Activated CD8-positive, alpha-beta memory T cell treated with anti-CD3 and anti-CD28 coated beads for 1 hour (primary cell): ENCODE results near the gene C1orf159.
A peak's percentile ranks its signal among the peaks of the same experiment; 100 is the strongest.
"Not testable (repeated sequence)": the region's sequence is repeated elsewhere in the genome, so short reads cannot be mapped to it uniquely, and the experiment has no call there.

Experiments
- DNase-seq, 2 donors: peaks; one replicate each; pipeline ENCODE4 v3.0.0-alpha.2; 2020; ENCODE audit warnings: low read depth in 1 of 2; ENCODE audit errors: extremely low read depth in 1 of 2

C1orf159 gene

GRCh38 chr1:1150100-1150499 is 34.2 kb upstream of the C1orf159 start:
- no peak for DNase-seq

DNA sequence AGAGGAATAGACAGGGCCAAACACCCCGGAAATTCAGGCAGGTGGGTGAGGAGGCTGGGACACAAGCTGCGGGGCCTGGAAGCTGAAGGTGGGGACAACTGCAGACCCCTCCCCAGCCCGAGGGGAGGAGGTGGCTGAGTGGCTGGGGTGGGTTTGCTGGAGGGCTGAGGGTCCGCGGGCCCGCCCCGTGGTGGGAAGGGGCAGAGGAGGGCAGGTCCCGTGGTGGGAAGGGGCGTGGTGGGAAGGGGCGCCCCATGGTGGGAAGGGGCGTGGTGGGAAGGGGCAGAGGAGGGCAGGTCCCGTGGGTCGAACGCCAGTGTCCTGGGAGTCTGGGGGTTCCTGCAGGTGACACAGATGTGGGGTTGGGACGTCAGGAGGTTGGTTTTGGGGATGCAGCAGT is 33.5 kb upstream of the C1orf159 start:
- no peak for DNase-seq

DNA sequence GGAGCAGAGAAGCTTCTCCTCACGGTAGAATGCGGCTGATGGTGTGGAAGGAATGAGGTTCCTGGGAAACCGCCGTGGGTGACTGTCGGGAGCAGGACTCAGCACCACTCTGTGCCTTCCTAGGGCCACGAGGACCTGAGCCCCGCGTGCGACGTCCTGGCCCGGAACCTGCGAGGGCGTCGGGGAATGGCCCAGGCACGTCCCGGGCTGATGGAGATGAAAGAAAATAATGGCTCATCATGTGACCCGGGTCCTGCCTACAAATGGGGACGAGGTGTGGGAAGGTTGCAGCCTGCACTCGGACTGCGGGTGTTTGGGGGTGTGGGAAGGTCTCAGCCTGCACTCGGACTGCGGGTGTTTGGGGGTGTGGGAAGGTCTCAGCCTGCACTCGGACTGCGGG is 32.7 kb upstream of the C1orf159 start:
- DNase-seq = no peak

DNA sequence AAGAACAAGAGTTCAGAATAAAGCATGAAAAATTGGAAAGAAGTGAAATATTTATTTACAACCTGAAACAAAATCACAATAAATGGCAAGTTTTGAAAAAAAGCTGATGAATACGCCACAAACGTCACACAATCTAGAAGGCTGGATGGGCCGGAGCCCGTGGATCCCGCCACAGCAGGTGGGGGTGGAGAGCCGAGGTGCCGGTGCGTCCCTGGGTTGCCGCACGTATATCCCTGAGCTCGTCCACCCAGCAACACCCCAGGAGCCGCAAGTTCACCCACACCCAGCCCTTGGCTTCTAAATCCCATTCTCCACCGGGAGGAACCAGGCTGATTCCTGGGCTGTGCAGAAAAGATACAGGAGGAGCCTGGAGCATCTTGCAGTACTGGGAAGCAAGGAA is 32.2 kb upstream of the C1orf159 start:
- no peak for DNase-seq

DNA sequence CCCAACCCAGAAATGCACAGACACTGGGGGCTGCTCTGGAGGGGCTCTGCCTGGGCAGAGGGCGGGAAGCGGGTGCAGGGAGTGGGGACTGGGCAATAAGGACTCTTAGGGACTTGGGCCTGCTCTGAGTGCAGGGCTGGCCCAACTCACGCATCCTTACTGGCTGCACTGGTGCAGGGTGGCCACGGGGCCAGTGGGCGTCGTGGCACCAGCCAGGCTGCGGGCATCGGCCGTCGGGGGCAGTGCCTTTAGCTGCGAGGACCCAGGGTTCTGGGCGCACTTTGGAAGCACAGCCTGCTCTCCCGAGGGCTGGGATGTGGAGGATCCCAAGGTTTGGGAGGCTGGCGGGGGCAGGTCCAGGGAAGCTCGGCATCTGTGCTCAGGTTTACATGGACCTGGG is 30.7 kb upstream of the C1orf159 start:
- DNase-seq = no peak

DNA sequence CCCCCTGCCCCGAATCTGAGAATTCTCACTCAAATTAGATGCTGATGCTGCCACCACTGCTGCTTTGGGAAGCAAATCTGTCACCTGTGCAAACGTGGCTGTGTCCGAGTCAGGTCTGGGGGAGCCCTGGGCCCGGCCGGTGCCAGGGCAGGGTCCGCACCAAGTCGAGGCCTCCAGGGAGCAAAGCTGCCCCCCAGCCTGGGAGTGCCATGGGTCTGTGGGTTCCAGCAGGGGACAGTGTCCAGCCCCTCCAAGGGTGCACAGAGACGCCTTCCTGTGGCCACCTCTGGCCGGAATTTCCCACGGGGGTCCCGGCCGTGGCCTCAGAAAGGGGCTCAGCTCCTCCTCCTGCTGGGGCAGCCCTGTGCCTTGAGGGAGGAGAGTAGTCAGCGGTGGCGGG is 30.1 kb upstream of the C1orf159 start:
- no peak for DNase-seq

DNA sequence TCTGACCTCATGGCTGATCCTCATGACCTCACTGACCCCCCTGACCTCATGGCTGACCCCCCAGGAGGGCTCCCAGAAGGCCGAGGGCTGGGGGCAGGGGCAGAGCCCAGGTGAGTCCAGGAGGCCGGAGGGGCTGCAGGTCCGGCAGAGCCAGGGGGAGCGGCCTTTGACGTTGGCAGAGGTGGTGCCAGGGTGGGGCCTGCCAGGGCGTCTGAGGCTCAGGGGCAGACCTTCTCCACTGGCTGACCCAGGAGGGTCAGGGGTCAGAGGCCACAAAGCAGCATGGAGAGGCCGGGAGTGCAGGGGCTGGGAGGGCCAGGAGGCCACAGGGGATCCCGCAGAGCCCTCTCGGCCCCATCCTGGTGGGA is 29.6 kb upstream of the C1orf159 start:
- no peak for DNase-seq

DNA sequence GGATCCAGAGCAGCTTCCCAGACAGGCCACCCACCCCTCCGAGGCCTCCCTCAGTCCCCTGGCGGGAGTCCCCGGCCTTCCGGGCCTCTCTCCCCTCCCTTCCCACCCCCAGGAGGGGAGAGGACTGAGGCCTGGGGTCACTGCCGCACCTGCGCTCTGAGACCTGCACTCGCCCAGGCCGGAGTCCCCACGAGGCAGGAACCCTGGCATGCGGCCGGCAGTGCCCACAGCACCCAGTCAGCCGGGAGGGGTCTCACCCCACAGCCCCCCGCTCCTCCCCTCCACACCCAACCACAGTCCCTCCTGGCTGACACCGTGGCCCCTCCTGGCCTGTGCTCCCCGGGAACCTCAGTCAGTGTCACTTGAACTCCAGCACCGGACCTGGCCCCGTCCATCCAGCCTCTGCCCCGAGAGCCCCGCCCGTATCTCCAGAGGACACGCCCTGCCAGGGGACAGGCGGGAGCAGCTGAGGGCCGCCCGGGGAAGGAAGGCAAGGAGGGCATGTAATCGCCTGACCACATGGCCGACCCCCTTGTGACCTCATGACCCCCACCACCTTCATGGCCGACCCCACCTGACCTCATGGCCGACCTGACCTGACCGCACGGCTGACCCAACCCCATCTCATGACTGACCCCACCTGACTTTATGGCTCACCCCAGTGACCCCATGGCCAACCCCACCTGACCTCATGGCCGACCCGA is 29.1 kb upstream of the C1orf159 start:
- no peak for DNase-seq

DNA sequence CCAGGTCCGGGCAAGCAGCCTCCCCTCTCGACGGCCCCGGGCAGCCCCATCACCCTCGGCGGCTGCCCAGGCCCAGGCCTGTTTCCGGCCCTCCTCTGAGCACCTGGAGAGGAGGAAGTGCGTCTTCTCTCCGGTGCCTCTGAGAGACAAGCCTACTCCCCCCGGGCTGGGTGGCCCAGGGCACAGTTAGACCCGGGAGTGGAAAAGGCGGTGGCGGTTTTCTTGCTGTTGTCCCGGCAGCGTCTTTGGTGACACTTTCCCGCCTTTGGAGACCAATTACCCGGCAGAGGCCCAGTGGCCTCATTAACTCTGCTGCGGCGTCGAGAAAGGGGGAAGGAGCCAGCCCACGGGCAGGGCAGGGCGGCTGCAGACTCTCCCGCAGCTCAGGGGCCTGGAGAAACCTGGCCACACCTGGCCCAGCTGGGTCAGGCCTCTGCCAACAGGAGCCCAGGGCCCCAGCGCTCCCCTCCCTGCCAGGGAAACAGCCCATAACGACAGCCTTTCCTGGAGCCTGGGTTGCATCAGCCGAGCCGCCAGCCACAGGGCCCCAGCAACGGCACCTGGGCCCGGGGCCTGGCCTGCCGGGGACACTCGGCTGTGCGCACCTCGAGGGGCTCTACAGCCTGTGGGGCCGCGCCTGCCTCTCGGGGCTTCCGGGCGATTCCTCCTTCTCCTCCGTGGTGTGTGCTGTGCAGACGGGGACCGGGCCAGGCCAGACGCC is 28.4 kb upstream of the C1orf159 start:
- peak in 1 of 2 donors; percentile 34 for DNase-seq

- no peak for DNase-seq
Measured at GRCh38 chr1:1143636-1144035, 27.7 kb upstream of the C1orf159 start.

GRCh38 chr1:1142844-1143243 is 27.0 kb upstream of the C1orf159 start:
- DNase-seq = no peak

DNA sequence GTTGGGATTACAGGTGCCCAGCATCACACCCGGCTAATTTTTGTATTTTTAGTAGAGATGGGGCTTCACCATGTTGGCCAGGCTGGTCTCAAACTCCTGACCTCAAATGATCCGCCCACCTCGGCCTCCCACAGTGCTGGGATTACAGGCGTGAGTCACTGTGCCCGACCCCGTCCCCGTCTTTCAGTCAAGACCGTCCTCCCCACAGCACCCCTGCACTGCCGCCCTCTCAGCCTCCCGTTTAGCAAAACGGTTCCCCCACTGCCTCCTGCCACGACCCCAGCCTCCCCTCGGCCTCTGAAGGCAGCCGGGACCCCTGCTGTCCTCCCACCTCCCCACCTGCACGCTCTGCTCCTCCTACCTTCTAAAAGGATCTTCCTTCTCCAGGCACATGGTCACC is 26.5 kb upstream of the C1orf159 start:
- not testable (repeated sequence) for DNase-seq

- DNase-seq = no peak
Measured at GRCh38 chr1:1141911-1142250, 26.0 kb upstream of the C1orf159 start.

- DNase-seq = no peak
Measured at GRCh38 chr1:1141244-1141910, 25.5 kb upstream of the C1orf159 start.

DNA sequence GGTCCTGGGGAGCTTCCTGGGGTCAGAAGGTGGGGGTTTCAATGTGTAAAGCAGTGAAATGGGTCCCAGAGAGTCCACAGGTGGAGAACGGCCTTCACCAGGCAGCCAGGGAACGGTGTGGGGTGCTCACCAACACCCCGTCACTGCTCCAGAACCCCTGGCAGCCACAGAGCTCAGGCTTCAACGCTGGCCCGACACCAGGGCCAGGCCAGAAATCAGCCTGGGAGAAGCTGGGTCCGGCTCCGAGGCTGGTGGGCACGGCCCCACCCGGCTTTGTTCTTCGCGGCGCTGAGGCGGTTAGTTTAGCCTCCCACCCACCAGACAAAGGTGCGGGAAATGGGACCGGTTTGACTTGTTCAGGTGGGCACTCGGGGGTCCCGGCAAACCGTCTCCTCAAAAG is 24.8 kb upstream of the C1orf159 start:
- no peak for DNase-seq

DNA sequence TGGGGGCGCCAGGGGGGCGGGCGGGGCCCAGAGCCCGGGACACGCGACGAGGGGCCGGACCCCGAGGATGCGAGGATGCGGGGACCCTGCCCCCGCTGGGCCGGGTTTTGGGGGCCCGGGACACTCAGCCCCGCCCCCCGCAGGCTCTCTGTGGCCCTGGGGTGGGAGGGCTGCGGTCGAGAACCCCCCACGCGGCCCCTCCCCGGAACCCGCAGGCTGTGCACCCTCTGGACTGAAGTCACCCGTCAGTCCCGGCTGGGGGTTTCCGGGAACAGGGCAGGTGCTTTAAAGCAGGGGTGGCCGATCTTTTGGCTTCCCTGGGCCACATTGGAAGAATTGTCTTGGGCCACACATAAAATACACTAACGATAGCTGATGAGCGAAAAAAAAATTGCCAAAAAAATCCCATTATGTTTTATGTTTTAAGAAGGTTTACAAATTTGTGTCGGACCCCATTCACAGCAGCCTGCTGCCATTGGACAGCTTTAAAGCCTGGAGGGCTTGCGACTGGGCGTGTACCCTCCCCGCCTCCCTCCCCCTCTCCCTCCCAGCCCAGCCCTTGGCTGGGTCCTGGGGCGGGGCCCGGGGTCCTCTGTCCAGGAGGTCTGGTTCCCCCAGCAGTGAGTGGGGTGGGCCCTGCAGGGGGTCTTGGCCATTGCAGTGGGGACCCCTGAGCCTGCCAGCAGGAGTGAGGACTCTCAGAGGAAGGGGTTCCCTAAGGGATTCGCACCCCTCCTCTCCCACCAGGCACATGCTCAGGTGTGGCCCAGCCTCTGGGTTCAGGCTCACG is 21.6 kb upstream of the C1orf159 start:
- DNase-seq = peak in 1 of 2 donors; percentile 47

GRCh38 chr1:1136547-1137230 is 20.8 kb upstream of the C1orf159 start:
- no peak for DNase-seq

- DNase-seq = no peak
Measured at GRCh38 chr1:1135339-1136136, 19.6 kb upstream of the C1orf159 start.

DNA sequence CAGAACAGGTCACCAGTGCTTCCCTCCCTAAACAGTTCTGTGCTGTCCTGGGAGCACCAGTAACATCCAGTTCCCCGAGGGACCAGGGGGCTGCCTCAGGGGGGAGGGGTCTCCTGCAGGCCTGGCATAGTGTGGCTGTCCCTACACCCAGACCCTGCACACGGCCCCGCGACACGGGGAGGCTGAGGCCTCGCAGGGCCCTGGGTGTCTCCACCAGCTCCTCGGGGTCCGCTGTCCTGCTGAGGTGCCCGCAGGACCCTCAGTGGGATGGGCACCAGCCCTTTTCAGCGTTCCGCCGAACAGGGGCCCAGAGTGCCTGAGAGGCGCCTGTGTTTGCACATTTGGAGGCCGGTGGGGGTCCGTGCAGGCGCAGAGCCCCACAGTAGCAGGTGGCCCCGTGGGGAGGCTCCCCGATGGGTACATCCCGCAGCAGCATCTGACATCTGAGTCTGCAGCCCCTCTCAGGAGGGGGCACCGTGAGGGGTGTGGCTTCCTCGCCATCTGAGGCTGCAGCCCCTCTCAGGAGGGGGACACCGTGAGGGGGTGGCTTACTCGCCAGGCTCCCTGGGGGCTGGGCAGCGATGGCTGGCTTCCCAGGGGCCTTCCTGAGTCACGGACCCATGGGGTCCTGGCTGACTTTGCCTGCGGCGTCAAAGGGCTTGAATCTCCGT is 18.5 kb upstream of the C1orf159 start:
- no peak for DNase-seq
